Measurements from ENCODE around the gene STRN3. TPM values are rescaled to one million over a fixed set of nuclear protein-coding genes. Genes with fewer than 3 reads are reported as not detected.

The STRN3 gene
- total and polyA plus RNA-seq, 2 donors (not counting 1 experiment from before 2014, with no cell fraction given), result 7.7 to 43.9 TPM

DNA sequence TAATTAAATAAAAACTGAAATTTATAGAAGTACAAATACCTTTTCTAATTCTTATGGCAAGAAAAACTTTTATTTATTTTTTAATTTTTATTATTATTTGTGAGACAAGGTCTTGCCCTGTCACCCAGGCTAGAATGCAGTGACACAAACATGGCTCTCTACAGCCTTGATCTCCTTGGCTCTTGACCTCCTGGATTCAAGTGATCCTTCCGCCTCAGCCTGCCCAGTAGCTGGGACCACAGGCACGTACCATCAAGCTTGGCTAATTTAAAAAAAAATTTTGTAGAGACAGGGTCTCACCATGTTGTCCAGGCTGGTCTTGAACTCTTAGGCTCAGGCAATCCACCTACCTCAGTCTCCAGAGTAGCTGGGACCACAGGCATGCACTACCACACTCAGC lies 104.4 kb downstream of the STRN3 start:
- H3K36me3 ChIP-seq (replicated peaks in 1 of 2; ENCODE audit: control extremely low read depth in 1 of 2, control insufficient read depth in 1 of 2, extremely low read depth in 1 of 2, insufficient read depth in 2 of 2, low read length in 1 of 2), result peaks cover 0 to 9% of the 10 kb centered on the region in 2 experiments
- ChIA-PET CTCF (interaction anchor here (0.5 kb wide), 1 partner anchor 405 kb away, joined by 4 read pairs; no protein-coding TSS in a partner anchor), POLR2A (no interaction called here)
- H3K79me2 ChIP-seq (ENCODE audit: control insufficient read depth, insufficient read depth, low read length), result no peaks in the 10 kb centered on the region
- no peak overlapping the region for H3K27ac ChIP-seq (ENCODE audit: low read length in 2 of 2)
- no peaks in the 10 kb centered on the region for H3K4me1 Mint-ChIP-seq
- H2AFZ ChIP-seq (ENCODE audit: insufficient read depth, low read depth, low read length, poor library complexity, severe bottlenecking), result no peak overlapping the region
- H3K4me3 Mint-ChIP-seq, result no peak overlapping the region
- H3K9me3 ChIP-seq (ENCODE audit: control extremely low read depth in 1 of 3, control insufficient read depth in 2 of 3, insufficient read depth in 1 of 3, low read length in 2 of 3), result no peaks in the 10 kb centered on the region
- no peaks in the 10 kb centered on the region for H3K27me3 Mint-ChIP-seq
- no peak overlapping the region for H3K27ac Mint-ChIP-seq
- no peak for DNase-seq
- no peak overlapping the region for H3K9ac ChIP-seq (ENCODE audit: low read length)
- no peak for ATAC-seq (ENCODE audit: low read depth)
- intact Hi-C loops (cut with micrococcal nuclease), result no loop called here
- H3K4me2 ChIP-seq (replicated peaks; ENCODE audit: low read depth, low read length, poor library complexity, severe bottlenecking), result no peak overlapping the region
- H3K4me3 ChIP-seq (ENCODE audit: control extremely low read depth in 1 of 5, extremely low read depth in 1 of 5, insufficient read depth in 1 of 5, low read depth in 2 of 5, low read length in 4 of 5), result no peak overlapping the region
- no peaks in the 10 kb centered on the region for H3K4me1 ChIP-seq (ENCODE audit: control insufficient read depth in 2 of 2, insufficient read depth in 2 of 2, low read length in 2 of 2)
- H3K9me3 Mint-ChIP-seq (ENCODE audit: insufficient read depth), result no peaks in the 10 kb centered on the region
- no peaks in the 10 kb centered on the region for H3K27me3 ChIP-seq (replicated peaks in 1 of 4; ENCODE audit: control extremely low read depth in 1 of 4, control insufficient read depth in 3 of 4, insufficient read depth in 4 of 4, low read length in 3 of 4)
- TF ChIP-seq EZH2 (IDR thresholded peaks at IDR 0.05; ENCODE audit: borderline replicate concordance, insufficient read depth, low read depth, low read length, poor library complexity, severe bottlenecking), result no peak
- TF ChIP-seq, protein P1, sequence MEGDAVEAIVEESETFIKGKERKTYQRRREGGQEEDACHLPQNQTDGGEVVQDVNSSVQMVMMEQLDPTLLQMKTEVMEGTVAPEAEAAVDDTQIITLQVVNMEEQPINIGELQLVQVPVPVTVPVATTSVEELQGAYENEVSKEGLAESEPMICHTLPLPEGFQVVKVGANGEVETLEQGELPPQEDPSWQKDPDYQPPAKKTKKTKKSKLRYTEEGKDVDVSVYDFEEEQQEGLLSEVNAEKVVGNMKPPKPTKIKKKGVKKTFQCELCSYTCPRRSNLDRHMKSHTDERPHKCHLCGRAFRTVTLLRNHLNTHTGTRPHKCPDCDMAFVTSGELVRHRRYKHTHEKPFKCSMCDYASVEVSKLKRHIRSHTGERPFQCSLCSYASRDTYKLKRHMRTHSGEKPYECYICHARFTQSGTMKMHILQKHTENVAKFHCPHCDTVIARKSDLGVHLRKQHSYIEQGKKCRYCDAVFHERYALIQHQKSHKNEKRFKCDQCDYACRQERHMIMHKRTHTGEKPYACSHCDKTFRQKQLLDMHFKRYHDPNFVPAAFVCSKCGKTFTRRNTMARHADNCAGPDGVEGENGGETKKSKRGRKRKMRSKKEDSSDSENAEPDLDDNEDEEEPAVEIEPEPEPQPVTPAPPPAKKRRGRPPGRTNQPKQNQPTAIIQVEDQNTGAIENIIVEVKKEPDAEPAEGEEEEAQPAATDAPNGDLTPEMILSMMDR (IDR thresholded peaks at IDR 0.05), result no peak
- WGBS (ENCODE audit: insufficient coverage), result 100% methylated on average over 2 of the region's 2 CpGs
- no peaks in the 10 kb centered on the region for H4K20me1 ChIP-seq (ENCODE audit: control insufficient read depth, insufficient read depth, low read length, poor library complexity, severe bottlenecking)

DNA sequence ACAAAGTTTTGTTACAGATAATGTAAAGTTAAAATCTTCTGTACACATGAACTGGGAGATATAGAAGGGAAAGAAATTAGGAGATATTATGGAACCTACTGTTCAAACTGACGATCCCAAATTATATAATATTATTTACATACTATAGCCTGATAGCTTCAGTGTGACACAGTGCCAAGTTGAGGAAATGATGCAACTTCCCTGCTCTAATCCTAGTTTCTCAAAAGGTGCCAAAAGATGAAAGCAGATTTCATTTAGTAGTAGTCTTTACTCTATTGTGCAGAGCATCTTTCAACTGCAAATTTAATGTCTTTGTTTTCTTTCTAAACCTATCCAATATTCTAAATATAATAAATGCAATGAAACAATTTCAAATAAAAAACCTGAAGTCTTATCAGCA lies 104.9 kb downstream of the STRN3 start:
- ATAC-seq (ENCODE audit: low read depth) (no peak), DNase-seq (no peak)
- H3K9ac ChIP-seq (ENCODE audit: low read length), result no peak overlapping the region
- peaks cover 0 to 11% of the 10 kb centered on the region in 2 experiments for H3K36me3 ChIP-seq (replicated peaks in 1 of 2; ENCODE audit: control extremely low read depth in 1 of 2, control insufficient read depth in 1 of 2, extremely low read depth in 1 of 2, insufficient read depth in 2 of 2, low read length in 1 of 2)
- no peak overlapping the region for H3K27ac Mint-ChIP-seq
- H3K4me3 ChIP-seq (ENCODE audit: control extremely low read depth in 1 of 5, extremely low read depth in 1 of 5, insufficient read depth in 1 of 5, low read depth in 2 of 5, low read length in 4 of 5), result no peak overlapping the region
- TF ChIP-seq, protein P1 (IDR thresholded peaks at IDR 0.05), result no peak
- TF ChIP-seq EZH2 (IDR thresholded peaks at IDR 0.05; ENCODE audit: borderline replicate concordance, insufficient read depth, low read depth, low read length, poor library complexity, severe bottlenecking), result no peak
- intact Hi-C loops (cut with micrococcal nuclease), result no loop called here
- H3K27ac ChIP-seq (ENCODE audit: low read length in 2 of 2), result no peak overlapping the region
- POLR2A ChIA-PET, result no interaction called here
- no peaks in the 10 kb centered on the region for H4K20me1 ChIP-seq (ENCODE audit: control insufficient read depth, insufficient read depth, low read length, poor library complexity, severe bottlenecking)
- H2AFZ ChIP-seq (ENCODE audit: insufficient read depth, low read depth, low read length, poor library complexity, severe bottlenecking), result no peak overlapping the region
- no peaks in the 10 kb centered on the region for H3K9me3 Mint-ChIP-seq (ENCODE audit: insufficient read depth)
- H3K4me2 ChIP-seq (replicated peaks; ENCODE audit: low read depth, low read length, poor library complexity, severe bottlenecking), result no peak overlapping the region
- CTCF ChIA-PET, result no interaction called here
- no CpG with 5 or more reads among the region's 1 CpG for WGBS (ENCODE audit: insufficient coverage)
- H3K27me3 Mint-ChIP-seq, result no peaks in the 10 kb centered on the region
- no peaks in the 10 kb centered on the region for H3K4me1 Mint-ChIP-seq
- no peaks in the 10 kb centered on the region for H3K4me1 ChIP-seq (ENCODE audit: control insufficient read depth in 2 of 2, insufficient read depth in 2 of 2, low read length in 2 of 2)
- no peaks in the 10 kb centered on the region for H3K9me3 ChIP-seq (ENCODE audit: control extremely low read depth in 1 of 3, control insufficient read depth in 2 of 3, insufficient read depth in 1 of 3, low read length in 2 of 3)
- H3K79me2 ChIP-seq (ENCODE audit: control insufficient read depth, insufficient read depth, low read length), result no peaks in the 10 kb centered on the region
- H3K4me3 Mint-ChIP-seq, result no peak overlapping the region
- no peaks in the 10 kb centered on the region for H3K27me3 ChIP-seq (replicated peaks in 1 of 4; ENCODE audit: control extremely low read depth in 1 of 4, control insufficient read depth in 3 of 4, insufficient read depth in 4 of 4, low read length in 3 of 4)

All from B cell (primary cell).